HepG2 (cell line): ENCODE measurements around the gene F12. TPM values are rescaled to one million over a fixed set of nuclear protein-coding genes. Genes with fewer than 3 reads are reported as not detected.

Source experiments
- ATAC-seq: fragments of 200-7000 bp; cut with Tn5 transposase; 3 replicates; pipeline ENCODE4 v1.9.1; 2020; ENCODE audit warnings: mild to moderate bottlenecking, moderate library complexity
- BruUV-seq: library from RNA; stranded (reverse); fragments of 400-500 nt; replicated peaks from 2 replicates; lab custom pipeline; 2021; lab: Mats Ljungman, UMichigan
- CTCF ChIA-PET: fragments of 300-600 bp; formaldehyde crosslinking; extraction: SDS; loops from one replicate; lab custom pipeline; 2021; ENCODE audit warnings: low total read pairs, inconsistent platforms, low intra/inter-chr PET ratio; lab: Yijun Ruan, JAX
- POLR2A ChIA-PET: fragments of 350-600 bp; sonication (Branson Sonifier 250); formaldehyde crosslinking; loops from one replicate; lab custom pipeline; 2020; ENCODE audit warnings: antibody characterized with exemption, inconsistent platforms; lab: Yijun Ruan, JAX
- DNase-seq: peaks from one replicate; pipeline ENCODE4 v3.0.0-alpha.2; 2015; ENCODE audit warnings: low spot score
- FAIRE-seq: peaks from 3 replicates; lab custom pipeline; 2011; peaks lifted over from hg19 to GRCh38; lab: Jason Lieb, UNC
- H2AFZ ChIP-seq: one replicate; pipeline ENCODE4 v1.6.1; 2011; ENCODE audit warnings: low read length, inconsistent platforms
- H3K27ac ChIP-seq: fragments of 300-600 bp; 3 replicates; pipeline ENCODE4 v1.8.0; 2011; ENCODE audit warnings: mixed run types, mild to moderate bottlenecking, mixed read lengths, low read length, inconsistent platforms; ENCODE audit not compliant: insufficient read depth; ENCODE audit errors: extremely low read length
- H3K27me3 ChIP-seq, 2 experiments: fragments of 200-600 bp in 1 of 2; 2 replicates in 1 of 2; 3 replicates in 1 of 2; pipeline versions ENCODE4 v1.6.0 to v1.8.0; 2011; ENCODE audit warnings: low read length in 2 of 2, mild to moderate bottlenecking in 2 of 2, moderate library complexity in 2 of 2, inconsistent platforms in 1 of 2; ENCODE audit not compliant: insufficient read depth in 2 of 2, control insufficient read depth in 1 of 2
- H3K36me3 ChIP-seq, 2 experiments: fragments of 200-600 bp in 1 of 2; replicated peaks in 1 of 2; 2 replicates in 1 of 2; 3 replicates in 1 of 2; pipeline versions ENCODE4 v1.5.1 to v1.8.0; 2011; ENCODE audit warnings: low read length in 2 of 2, inconsistent platforms in 1 of 2; ENCODE audit not compliant: insufficient read depth in 2 of 2, control insufficient read depth in 1 of 2
- H3K4me1 ChIP-seq: 2 replicates; pipeline ENCODE4 v1.5.1; 2012; ENCODE audit warnings: low read length, inconsistent platforms; ENCODE audit not compliant: insufficient read depth
- H3K4me2 ChIP-seq: 2 replicates; pipeline ENCODE4 v1.6.0; 2011; ENCODE audit warnings: low read depth, low read length, inconsistent platforms
- H3K4me3 ChIP-seq, 3 experiments: fragments of 200-600 bp in 1 of 3; sonication (generic), shearing (Covaris generic) in 1 of 3; replicated peaks in 1 of 3; 2 replicates each; pipeline ENCODE4 v1.5.1; 2011 to 2016; ENCODE audit warnings: low read length in 3 of 3, inconsistent platforms in 2 of 3, low read depth in 2 of 3, mild to moderate bottlenecking in 2 of 3, control low read depth in 1 of 3, mixed read lengths in 1 of 3; ENCODE audit not compliant: insufficient read depth in 1 of 3
- H3K79me2 ChIP-seq: one replicate; pipeline ENCODE4 v1.6.1; 2011; ENCODE audit warnings: low read length, inconsistent platforms; ENCODE audit not compliant: insufficient read depth
- H3K9ac ChIP-seq: 2 replicates; pipeline ENCODE4 v1.6.0; 2011; ENCODE audit warnings: mild to moderate bottlenecking, low read depth, low read length, inconsistent platforms; ENCODE audit not compliant: insufficient read depth
- H3K9me3 ChIP-seq: 2 replicates; pipeline ENCODE4 v1.5.1; 2012; ENCODE audit warnings: mild to moderate bottlenecking, low read length
- H4K20me1 ChIP-seq: 2 replicates; pipeline ENCODE4 v1.6.0; 2011; ENCODE audit warnings: inconsistent platforms, mild to moderate bottlenecking, low read length, moderate library complexity; ENCODE audit not compliant: insufficient read depth
- ATF5 ChIP-seq: sonication (generic); formaldehyde crosslinking; IDR thresholded peaks from 2 replicates; pipeline ENCODE4 v1.4.0; 2020; ENCODE audit warnings: mild to moderate bottlenecking, low read depth, missing genetic modification reagents
- ZEB1 ChIP-seq: IDR thresholded peaks from 2 replicates; pipeline ENCODE4 v1.6.1; 2012; ENCODE audit warnings: mild to moderate bottlenecking, low read depth, inconsistent platforms; ENCODE audit not compliant: insufficient replicate concordance
- ZMYM4 ChIP-seq: sonication (generic); formaldehyde crosslinking; IDR thresholded peaks from 2 replicates; pipeline ENCODE4 v1.8.1; 2023; ENCODE audit warnings: mild to moderate bottlenecking, missing genetic modification reagents
- ZNF350 ChIP-seq: sonication (generic); formaldehyde crosslinking; IDR thresholded peaks from 2 replicates; pipeline ENCODE4 v1.4.0; 2020; ENCODE audit warnings: mild to moderate bottlenecking, low read depth, missing genetic modification reagents, borderline replicate concordance
- ZNF761 ChIP-seq: sonication (generic); formaldehyde crosslinking; conservative IDR thresholded peaks from 2 replicates; pipeline ENCODE4 v1.4.0; 2020; ENCODE audit warnings: mild to moderate bottlenecking, missing genetic modification reagents
- WGBS: methylation state at CpG from one replicate; pipeline ENCODE4 v1.1.6; 2017; ENCODE audit warnings: low lambda C conversion rate; 5-methylcytosine and 5-hydroxymethylcytosine counted together
- in situ Hi-C: cut with HindIII; loops from 2 replicates; pipeline ENCODE4 v1.10.0; 2017; ENCODE audit warnings: low pct_unique_long_range_greater_than_20kb; ENCODE audit not compliant: extremely low pct_ligation_motif_present
- intact Hi-C: fragments of 100-400 bp; cut with micrococcal nuclease; formaldehyde crosslinking; loops from one replicate; pipeline ENCODE4 v1.10.0; 2022; ENCODE audit not compliant: unreplicated experiment
- polyA plus RNA-seq, 8 experiments: library from polyadenylated mRNA; depleted of rRNA in 3 of 8; stranded (reverse) in 7 of 8; unstranded in 1 of 8; fragments of >200 nt; fragmentation: Illumina TruSeq in 4 of 8; extraction: Trizol in 4 of 8; gene quantifications; 2 replicates each; pipeline versions ENCODE4 v1.2.1 to v1.2.3, GENCODE V29; 2011 to 2016; ENCODE audit warnings: low read depth in 4 of 8, missing spikeins in 1 of 8, mixed read lengths in 1 of 8; ENCODE audit not compliant: insufficient read depth in 1 of 8
- total RNA-seq, 5 experiments: library from RNA; depleted of rRNA; stranded (reverse); fragments of >200 nt; fragmentation: Illumina TruSeq; extraction: Trizol; gene quantifications; 2 replicates each; pipeline ENCODE4 v1.2.3, GENCODE V29; 2016; ENCODE audit warnings: low read depth in 1 of 5
- TF ChIP-seq, protein P1 (sequence below): sonication (generic); formaldehyde crosslinking; IDR thresholded peaks from 2 replicates; pipeline ENCODE4 v1.5.1; 2020; ENCODE audit warnings: mild to moderate bottlenecking, missing genetic modification reagents, moderate library complexity

F12 gene
- total and polyA plus RNA-seq, 2 of the 13 experiments (the other 11 are each of a cell fraction or from before 2014, with no cell fraction given), result 2.5 to 3.0 TPM

DNA sequence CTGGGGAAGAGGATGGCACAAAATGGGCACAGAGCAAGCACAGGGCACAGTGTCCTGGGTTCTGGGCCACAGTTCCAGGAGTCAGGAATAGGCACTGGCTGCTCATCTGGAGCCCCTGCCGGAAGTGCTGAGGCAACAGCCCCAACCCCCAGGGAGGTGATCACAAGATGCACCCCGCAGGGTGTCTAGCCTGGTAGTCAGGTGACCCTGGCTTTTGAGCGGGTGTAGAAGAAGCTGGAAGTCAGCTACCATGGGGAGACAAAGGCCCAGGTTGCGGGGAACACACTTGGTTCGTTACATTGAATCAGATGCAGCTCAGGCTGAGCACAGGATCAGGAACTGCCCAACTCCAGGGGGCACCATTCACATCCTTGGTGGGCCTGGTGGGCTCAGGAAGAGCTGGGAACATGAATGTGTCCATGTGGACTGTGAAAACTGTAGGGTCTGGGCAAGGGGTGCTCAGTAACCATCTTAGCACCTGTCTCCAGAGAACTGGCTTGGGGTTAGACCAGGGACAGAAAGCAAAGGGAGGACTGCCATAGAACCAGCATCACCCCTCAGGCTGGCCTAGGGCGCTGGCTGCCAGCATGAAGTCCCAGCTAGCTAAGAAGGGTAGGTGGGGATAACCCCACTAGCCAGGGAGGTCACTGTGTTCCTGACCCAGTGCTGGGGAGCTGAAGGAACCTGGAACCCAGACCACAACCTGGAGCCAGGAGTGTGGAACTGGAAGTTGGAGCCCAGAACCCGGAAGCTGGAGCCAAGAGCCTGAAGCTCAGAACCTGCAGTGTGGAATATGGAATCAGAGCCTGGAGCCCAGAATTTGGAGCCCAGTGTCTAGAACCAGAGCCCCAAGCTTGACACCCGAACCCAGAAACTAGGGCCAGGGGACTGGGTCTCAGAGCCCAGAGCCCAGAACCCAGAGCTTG is 31.2 kb downstream of the F12 start (continued):
- TF ChIP-seq ZNF350 (CRISPR knock-in tag), result no peak; the same call in 1 of the 2 replicates

GRCh38 chr5:177376107-177376506 is 33.3 kb downstream of the F12 start:
- Histone ChIP-seq H3K4me2 (no peak overlapping the region), H2AFZ (no peak overlapping the region), H3K27me3 (no peaks in the 10 kb centered on the region; a peak in 1 of 5 replicates), H3K4me3 (no peak overlapping the region), H3K27ac (no peak overlapping the region), H3K79me2 (peaks cover 8% of the 10 kb centered on the region), H3K9ac (no peak overlapping the region), H3K4me1 (peaks cover 88% of the 10 kb centered on the region), H3K9me3 (no peaks in the 10 kb centered on the region), H4K20me1 (no peaks in the 10 kb centered on the region), H3K36me3 (0 out of 5 replicates have a peak, but pooled peaks cover 0 to 4% of the 10 kb centered on the region in 2 experiments)
- in situ Hi-C loops, result no loop called here
- FAIRE-seq (no peak), ATAC-seq (no peak), DNase-seq (no peak)
- ChIA-PET CTCF (no interaction called here), POLR2A (no interaction called here)
- WGBS, result 93% methylated on average over 11 of the region's 11 CpGs
- intact Hi-C loops, result no loop called here
- no TSS peak for BruUV-seq
- TF ChIP-seq ATF5 (CRISPR knock-in tag), result no peak
- TF ChIP-seq ZMYM4, result no peak
- no peak for TF ChIP-seq ZNF350 (CRISPR knock-in tag)
- TF ChIP-seq ZNF761 (CRISPR knock-in tag), result no peak
- no peak for TF ChIP-seq ZEB1
- TF ChIP-seq, protein P1, sequence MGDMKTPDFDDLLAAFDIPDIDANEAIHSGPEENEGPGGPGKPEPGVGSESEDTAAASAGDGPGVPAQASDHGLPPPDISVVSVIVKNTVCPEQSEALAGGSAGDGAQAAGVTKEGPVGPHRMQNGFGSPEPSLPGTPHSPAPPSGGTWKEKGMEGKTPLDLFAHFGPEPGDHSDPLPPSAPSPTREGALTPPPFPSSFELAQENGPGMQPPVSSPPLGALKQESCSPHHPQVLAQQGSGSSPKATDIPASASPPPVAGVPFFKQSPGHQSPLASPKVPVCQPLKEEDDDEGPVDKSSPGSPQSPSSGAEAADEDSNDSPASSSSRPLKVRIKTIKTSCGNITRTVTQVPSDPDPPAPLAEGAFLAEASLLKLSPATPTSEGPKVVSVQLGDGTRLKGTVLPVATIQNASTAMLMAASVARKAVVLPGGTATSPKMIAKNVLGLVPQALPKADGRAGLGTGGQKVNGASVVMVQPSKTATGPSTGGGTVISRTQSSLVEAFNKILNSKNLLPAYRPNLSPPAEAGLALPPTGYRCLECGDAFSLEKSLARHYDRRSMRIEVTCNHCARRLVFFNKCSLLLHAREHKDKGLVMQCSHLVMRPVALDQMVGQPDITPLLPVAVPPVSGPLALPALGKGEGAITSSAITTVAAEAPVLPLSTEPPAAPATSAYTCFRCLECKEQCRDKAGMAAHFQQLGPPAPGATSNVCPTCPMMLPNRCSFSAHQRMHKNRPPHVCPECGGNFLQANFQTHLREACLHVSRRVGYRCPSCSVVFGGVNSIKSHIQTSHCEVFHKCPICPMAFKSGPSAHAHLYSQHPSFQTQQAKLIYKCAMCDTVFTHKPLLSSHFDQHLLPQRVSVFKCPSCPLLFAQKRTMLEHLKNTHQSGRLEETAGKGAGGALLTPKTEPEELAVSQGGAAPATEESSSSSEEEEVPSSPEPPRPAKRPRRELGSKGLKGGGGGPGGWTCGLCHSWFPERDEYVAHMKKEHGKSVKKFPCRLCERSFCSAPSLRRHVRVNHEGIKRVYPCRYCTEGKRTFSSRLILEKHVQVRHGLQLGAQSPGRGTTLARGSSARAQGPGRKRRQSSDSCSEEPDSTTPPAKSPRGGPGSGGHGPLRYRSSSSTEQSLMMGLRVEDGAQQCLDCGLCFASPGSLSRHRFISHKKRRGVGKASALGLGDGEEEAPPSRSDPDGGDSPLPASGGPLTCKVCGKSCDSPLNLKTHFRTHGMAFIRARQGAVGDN (CRISPR knock-in tag), result no peak
